HG03521 (cell line): ENCODE data around the gene INF2.

ENCODE experiments used
- ATAC-seq: cut with Tn5 transposase; IDR thresholded peaks from one replicate; pipeline ENCODE4 v1.9.1; 2021; ENCODE audit warnings: mild to moderate bottlenecking, moderate library complexity; ENCODE audit not compliant: unreplicated experiment

Gene INF2

GRCh38 chr14:104700747-104701217 is 11.4 kb downstream of the INF2 start:
- ATAC-seq: no peak

- ATAC-seq: no peak
These were observed 12.1 kb downstream of the INF2 start for GRCh38 chr14:104701383-104702076.

- ATAC-seq: no peak
These were observed 12.7 kb downstream of the INF2 start for GRCh38 chr14:104702106-104702505.

GRCh38 chr14:104702673-104703072 is 13.3 kb downstream of the INF2 start:
- no peak for ATAC-seq

GRCh38 chr14:104703269-104703668 is 13.9 kb downstream of the INF2 start:
- no peak for ATAC-seq

GRCh38 chr14:104704252-104704651 is 14.8 kb downstream of the INF2 start:
- no peak for ATAC-seq

- no peak for ATAC-seq
These were observed 16.1 kb downstream of the INF2 start for GRCh38 chr14:104705340-104706047.

GRCh38 chr14:104706733-104707607 is 17.6 kb downstream of the INF2 start:
- ATAC-seq: no peak

- no peak for ATAC-seq
These were observed 18.5 kb downstream of the INF2 start for GRCh38 chr14:104707608-104708595.

GRCh38 chr14:104708606-104709268 is 19.3 kb downstream of the INF2 start:
- ATAC-seq: no peak

GRCh38 chr14:104709387-104710039 is 20.1 kb downstream of the INF2 start:
- ATAC-seq: no peak

- ATAC-seq: no peak
These were observed 20.8 kb downstream of the INF2 start for GRCh38 chr14:104710071-104710735.

GRCh38 chr14:104712881-104713734 is 23.7 kb downstream of the INF2 start:
- no peak for ATAC-seq

GRCh38 chr14:104714066-104714465 is 24.6 kb downstream of the INF2 start:
- ATAC-seq: no peak

- no peak for ATAC-seq
These were observed 25.3 kb downstream of the INF2 start for GRCh38 chr14:104714681-104715080.

- no peak for ATAC-seq
These were observed 26.0 kb downstream of the INF2 start for GRCh38 chr14:104715416-104715815.

- no peak for ATAC-seq
These were observed 26.5 kb downstream of the INF2 start for GRCh38 chr14:104715871-104716270.

GRCh38 chr14:104717137-104717536 is 27.7 kb downstream of the INF2 start:
- no peak for ATAC-seq
